Inflammatory macrophage treated with lipopolysaccharide for 4 hours (primary cell): Measurements from ENCODE around the gene NEDD1.

ENCODE experiments used
- DNase-seq: peaks from one replicate; pipeline ENCODE4 v3.0.0-alpha.2; 2020

The NEDD1 gene, protein sequence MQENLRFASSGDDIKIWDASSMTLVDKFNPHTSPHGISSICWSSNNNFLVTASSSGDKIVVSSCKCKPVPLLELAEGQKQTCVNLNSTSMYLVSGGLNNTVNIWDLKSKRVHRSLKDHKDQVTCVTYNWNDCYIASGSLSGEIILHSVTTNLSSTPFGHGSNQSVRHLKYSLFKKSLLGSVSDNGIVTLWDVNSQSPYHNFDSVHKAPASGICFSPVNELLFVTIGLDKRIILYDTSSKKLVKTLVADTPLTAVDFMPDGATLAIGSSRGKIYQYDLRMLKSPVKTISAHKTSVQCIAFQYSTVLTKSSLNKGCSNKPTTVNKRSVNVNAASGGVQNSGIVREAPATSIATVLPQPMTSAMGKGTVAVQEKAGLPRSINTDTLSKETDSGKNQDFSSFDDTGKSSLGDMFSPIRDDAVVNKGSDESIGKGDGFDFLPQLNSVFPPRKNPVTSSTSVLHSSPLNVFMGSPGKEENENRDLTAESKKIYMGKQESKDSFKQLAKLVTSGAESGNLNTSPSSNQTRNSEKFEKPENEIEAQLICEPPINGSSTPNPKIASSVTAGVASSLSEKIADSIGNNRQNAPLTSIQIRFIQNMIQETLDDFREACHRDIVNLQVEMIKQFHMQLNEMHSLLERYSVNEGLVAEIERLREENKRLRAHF

DNA sequence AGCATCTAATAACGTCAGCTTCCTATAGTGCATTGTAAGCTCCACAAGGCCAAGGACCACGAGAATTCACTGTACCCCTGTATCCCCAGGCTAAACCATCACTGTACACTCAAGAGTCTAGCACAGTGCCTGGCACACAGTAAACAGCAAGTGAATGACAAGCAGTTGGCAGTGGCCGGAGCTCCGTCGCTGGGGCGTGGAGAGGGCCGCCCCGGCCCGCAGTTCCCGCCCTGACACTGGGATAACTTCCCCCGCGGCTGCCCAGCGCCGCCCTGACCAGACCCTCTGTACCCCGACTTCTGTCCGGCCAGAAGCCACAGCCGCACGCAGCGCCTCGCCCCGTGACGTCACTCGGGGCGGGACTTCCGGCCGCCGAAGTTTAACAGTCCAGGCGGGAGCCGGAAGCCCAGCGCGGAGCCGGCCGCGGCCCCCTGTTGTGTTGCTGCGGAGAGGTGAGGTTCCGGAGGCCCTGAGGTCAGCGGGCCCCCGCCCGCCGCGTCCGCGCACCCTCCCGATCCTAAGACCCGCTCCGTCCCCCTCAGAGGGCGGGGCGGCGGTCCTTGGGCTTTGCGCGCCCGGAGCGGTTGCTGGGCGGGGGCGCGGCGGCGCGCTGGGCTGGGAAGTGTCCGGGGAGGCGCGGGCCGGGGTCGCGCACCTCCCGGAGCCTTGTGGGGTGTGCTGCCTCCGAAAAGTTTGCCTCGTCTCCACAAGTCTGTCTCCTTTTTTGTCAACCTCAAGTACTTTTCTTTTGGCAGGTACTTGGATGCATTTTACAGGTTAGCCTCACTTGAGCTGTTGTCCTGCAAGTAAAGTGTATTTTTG lies at the start of gene NEDD1:
TSS of gene NEDD1 (plus strand) at position 409 of the 822 bp plus-strand sequence. CDS start 2,503 bp downstream, outside the sequence.
- peak; percentile 86 for DNase-seq

DNA sequence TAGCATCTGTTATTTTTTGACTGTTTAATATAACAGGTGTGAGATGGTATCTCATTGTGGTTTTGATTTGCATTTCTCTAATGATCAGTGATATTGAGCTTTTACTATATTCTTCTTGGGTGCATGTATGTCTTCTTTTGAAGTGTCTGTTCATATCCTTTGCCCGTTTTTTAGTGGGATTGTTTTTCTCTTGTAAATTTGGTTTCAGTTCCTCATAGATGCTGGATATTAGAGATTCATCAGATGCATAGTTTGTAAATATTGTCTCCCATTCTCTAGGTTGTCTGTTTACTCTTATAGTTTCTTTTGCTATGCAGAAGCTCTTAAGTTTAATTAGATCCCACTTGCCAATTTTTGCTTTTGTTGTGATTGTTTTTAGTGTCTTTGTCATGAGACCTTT lies 48.9 kb upstream of the NEDD1 start:
- no peak for DNase-seq

DNA sequence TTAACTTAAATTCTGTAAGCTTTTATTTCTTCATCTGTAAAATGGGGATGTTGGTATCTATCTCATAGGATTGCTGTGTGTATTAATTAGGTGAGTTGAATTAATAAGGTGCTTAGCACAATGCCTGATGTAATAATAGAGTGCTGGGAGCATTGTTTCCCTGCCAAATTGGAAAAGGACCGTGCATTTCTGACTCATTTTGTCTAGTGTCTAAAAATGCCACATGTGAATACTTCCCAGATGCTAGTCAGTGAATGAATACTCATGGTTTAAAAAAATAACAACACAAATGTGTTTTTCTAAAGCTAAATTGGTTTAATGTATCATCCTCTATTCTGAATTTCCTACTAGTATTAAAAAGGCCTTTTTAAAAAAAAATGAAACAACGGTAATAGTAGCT lies 45.4 kb upstream of the NEDD1 start:
- no peak for DNase-seq

DNA sequence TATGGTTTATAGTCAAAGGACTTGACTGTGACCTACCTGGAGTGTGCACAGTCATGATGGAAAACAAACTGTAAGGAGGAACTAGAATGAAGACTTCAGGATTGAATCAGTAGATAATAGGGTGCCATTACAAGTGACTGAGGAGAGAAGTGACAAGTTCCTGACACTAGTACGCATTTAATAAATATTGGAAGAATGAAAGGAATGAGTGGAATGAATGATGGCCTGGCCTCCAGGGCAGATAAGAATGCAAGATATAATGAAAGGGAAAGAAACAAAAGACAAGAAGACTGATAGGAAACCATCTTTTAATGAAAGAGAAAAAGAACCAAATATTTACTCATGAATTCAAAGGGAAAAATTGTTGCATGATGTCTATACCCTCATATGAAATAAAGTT lies 44.7 kb upstream of the NEDD1 start:
- no peak for DNase-seq

DNA sequence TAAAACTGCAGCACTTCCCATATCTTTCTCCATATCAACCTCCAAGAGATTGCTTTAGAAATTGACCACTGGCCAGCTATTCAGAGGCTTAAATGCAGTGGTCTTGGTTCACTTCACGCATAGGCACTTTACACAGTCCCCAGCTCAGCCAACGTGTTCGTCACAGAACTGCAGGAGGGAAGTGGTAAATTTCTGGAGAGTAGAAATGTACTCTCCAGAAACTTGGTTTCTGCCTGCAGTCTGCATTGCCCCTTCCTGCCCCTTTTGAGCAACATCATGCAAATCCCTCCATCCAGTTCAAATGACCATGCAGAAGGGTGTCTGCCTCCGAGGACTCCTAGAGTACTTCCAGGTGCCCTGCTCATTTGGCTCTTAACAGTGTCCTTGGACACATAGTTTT lies 42.7 kb upstream of the NEDD1 start:
- no peak for DNase-seq

DNA sequence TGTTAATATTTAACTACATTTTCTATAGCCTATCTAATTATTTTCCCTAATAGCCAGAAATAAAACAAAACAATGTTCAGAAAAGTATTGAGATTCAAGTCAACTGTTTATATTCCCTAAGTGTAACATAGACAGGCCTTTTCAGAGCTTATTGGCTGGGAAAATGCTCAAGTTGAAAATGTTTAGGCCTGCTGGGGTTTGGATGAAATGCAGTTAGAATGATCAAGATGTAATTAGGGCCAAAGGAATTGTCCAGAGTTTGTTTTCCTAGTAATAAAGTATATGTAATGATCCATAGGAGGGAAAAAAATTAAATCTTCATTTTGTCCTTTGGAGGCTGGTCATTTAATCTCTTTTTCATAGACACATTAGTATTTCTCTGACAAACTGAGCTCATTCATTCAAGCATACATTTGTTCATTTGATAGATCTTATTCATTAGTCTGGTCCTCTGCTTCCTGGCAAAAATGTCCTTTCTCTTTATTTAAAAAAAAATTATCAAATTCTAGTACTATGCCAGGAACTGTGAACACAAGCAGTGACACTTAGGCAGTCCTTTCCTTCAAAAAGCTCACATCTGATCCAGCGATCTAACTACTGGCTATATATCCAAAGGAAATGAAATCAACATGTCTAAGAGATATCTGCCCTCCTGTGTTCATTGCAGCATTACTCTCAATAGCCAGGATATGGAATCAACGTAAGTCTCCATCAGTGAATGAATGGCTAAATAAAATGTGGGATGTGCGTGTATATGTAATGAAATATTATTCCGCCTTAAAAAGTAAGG lies 40.1 kb upstream of the NEDD1 start:
- DNase-seq = no peak

DNA sequence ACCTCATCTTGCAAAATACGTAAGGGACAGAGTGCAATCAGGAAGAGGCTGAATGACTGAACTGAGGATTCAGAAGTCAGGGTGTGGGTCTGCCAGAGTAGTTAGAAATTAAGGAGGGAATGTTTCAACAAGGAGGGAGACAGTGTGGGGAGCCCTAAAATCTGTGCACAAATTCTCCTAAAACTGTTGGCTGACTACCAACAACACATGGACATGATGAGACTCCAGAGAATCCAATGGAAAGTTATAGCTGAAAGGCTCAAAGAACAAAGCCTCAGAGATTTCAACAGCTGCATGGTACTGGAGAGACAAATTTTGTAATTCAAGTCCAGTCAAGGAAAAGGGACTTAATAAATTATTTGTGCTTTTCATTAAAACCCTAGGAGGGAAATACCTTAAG lies 36.1 kb upstream of the NEDD1 start:
- DNase-seq = no peak

DNA sequence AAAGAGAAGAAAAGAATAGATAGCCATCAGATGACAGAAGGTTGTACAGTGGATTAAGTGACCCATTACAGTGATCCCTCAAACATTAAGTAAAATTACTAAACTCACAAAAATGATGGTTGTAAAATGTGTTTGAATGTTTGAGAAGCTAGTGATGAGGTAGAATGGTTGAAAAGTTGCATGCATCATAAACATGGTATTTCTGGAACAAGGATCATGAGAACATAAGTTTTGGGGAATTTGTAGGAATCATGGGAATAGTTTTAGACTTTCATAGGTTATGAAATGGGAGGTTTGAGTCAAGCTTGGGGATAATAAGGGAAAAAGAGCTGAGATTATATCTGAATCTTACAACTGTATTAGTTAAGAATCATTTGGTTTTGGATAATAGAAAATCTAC lies 34.1 kb upstream of the NEDD1 start:
- no peak for DNase-seq

DNA sequence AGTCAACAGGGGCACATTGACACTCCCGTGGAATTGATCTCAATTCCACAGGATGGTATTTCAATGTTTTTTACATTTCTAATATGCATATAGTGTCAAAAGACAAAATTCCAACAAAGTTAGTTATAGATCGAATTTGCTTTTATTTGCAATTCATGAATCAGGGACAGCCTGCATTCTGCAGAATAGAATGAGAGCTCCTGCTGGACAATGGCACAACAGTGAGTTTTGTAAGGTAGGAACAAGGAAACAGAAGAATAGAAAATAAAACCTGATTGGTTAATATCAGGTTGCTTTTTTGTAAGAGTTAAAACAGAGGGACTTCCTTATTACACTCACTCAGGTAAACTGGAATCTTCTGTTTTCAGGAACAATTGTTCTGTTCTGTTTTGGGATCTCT lies 32.8 kb upstream of the NEDD1 start:
- no peak for DNase-seq

DNA sequence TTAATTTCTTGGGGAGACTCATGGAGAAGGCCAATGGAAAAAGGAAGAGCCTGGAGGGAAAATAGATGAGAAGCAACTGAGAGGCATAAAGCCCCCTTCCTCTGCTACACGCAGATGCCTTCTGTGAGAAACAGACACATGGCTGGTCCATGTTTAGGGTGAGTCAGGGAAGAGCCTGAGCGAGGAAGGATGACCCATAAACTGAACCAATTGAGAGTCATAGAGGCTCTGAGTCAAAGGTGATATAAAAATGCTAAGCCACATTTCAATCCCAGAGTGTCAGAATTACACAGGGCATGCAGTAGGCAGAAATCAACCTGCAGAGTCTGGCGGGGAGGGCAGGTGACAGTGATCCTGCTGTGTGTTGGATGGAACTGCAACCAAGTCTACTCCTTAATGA lies 30.1 kb upstream of the NEDD1 start:
- DNase-seq = no peak

DNA sequence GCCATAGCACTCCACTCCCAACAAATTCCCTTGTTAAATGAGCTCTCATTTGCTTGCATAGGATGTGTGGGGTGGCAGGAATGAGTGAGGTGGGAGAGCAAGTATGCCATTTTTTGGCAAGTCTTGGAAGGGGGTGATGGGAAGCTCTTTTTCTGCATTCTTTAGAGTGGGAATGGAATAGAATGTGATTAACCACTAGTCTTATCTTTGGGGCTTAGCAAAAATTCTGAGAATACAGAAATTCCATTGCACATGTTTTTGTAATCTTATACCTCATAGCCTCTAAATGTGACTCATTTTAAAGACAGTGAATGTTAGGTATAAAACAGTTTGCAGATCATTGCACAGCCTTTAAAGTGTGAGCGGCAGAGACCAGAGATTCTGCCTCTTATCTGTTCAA lies 28.4 kb upstream of the NEDD1 start:
- DNase-seq = no peak

DNA sequence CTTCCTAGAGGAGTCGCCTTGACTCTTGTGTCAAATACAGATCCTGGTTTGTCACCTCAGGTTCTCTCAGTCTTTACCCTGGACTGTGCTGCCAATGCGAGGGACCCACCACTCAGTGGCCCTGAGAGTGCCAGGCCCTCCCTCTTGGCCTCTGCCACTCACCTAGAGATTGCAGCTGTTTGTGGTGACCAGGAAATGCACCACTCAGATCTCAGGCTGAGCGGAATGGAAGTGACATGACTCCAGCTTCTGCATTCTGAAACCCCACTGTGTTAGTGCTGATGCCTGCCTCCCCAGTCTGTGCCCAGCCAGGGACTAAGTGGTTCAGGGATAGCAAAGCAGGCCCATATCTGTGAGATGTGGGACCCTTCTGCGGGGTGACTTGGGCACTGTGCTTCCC lies 27.8 kb upstream of the NEDD1 start:
- no peak for DNase-seq

DNA sequence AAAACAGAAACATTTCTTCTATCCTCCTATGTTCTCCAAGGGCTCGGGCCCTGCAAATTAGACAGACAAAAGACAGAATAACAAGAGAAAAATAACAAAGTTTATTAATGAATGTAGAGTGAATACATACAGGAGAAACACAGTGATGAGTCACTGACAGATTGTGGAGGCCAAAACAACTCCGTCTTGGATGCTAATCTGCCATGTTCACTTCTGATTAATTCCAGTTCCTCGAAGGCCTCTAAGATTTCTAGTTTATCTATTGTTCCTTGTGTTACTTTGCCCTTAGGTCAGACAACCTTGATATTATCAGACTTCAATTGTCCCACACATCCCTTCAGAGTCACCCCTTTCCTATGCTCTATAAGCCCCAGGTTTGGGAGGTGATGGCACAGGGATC lies 26.8 kb upstream of the NEDD1 start:
- no peak for DNase-seq

DNA sequence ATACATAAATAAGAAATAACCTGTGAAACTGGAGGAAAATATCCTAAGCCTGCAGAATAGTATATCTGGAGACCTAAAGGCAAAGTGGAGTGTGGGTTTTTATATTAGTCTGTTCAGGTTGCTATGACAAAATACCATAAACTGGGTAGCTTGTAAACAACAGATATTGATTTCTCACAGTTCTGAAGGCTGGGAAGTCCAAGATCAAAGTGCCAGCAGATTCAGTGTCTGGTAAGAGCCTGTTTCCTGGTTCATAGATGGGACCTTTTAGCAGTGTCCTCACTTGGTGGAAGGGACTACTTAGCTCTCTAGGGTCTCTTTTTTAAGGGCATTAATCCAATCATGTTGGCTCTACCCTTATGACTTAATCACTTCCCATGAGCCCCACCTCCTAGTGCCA lies 25.4 kb upstream of the NEDD1 start:
- DNase-seq = no peak

DNA sequence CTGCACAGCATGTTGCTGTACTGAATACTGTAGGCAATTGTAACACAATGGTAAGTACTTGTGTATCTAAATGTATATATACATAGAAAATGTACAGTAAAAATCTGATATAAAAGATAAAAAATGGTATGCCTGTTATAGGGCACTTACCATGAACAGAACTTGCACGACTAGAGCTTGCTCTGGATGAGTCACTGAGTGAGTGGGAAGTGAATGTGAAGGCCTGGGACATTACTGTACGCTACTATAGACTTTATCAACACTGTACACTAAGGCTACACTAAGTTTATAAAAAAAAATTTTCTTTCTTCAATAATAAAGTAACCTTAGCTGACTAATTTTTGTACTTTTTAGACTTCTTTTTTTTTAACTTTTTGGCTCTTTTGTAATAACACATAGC lies 24.2 kb upstream of the NEDD1 start:
- peak; percentile 6 for DNase-seq

DNA sequence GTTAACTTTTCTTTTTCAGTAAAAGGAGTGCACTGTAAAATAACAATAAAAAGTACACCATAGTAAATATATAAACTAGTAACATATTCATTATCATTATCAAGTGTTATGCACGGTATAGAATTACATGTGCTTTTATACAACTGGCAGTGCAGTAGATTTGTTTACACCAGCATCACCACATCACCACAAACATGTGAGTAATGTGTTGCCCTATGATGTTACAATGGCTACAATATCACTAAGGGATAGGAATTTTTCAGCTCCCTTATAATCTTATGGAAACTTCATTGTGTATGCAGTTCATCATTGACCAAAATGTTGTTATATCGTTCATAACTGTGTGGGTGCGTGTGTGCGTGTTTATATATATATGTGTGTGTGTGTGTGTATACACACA lies 23.5 kb upstream of the NEDD1 start:
- DNase-seq = no peak

DNA sequence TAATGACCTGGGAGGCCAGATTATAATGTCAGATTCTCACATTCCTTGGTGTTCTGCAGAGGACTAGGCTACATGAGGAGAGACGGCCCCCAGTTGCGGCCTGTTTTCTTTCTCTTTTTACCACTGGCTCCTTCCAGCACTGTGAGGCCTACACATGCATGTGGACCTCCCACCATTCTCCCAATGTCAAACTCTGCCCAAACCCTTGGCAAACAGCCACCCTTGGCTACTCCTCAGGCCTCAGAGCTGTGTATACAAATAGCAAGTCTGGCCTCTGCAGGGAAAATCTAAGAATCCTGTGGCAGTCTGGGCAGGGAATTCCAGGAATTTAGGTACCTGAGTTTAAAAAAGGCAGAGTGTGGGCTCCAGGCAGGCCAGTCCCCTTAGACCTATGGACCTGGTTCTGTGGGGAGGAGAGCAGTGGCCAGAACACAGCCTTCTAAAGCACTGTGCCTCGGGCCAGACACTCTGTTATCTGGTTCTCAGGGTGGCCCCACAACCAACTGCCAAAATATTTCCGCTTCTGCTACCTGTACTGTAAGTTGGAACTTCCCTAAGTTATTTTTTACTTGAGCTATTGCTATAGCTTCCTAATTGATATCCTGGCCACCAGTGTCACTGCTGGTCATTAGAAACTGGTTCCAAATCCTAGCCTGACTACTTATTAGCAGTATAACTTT lies 19.9 kb upstream of the NEDD1 start:
- DNase-seq = no peak

DNA sequence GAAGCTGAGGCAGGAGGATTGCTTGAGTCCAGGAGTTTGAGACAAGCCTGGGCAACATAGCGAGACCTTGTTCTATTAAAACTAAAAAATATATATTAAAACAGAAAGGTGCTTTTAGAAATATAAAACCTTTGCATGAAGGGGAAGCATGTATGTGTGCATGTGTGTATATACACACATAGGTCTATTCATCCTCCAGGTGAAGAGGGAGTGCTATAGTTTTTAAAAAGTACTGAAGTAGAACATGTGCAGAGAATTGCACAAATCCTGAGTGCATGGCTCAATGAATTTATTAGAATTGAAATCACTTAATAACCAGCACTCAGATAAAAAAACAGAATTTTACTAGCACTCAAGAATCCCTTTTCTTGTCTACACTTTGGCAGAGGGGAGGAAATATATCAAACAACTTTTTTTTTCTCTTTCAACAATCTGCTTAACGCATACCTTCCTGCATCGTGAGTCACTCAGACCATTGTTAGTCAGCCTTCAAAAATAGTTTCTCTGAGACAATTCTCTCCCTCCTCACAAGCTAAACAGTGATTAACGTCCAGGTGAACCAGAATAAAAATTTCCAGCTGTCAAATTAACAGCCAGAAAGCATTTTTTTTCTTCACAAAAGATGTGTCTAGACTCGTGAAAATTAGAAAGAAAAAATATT lies 17.7 kb upstream of the NEDD1 start:
- no peak for DNase-seq

DNA sequence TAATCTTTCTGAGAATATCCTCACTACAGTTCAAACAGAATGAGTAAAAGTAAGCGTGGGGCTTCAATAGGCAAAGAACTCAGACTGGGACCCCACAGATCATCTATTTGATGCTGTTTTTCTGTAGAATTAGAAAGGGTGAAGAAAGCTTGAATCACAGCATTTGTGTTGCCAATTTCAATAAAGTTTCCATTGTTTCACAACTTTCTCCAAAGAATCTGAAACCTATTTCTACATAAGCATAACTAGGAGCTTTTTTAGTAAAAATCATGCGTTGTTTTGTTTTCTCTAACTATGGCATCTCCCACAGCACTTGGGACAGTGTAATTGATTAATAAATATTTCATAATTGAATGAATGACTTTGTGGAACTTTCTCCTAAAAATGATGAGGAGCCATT lies 16.7 kb upstream of the NEDD1 start:
- peak; percentile 5 for DNase-seq

DNA sequence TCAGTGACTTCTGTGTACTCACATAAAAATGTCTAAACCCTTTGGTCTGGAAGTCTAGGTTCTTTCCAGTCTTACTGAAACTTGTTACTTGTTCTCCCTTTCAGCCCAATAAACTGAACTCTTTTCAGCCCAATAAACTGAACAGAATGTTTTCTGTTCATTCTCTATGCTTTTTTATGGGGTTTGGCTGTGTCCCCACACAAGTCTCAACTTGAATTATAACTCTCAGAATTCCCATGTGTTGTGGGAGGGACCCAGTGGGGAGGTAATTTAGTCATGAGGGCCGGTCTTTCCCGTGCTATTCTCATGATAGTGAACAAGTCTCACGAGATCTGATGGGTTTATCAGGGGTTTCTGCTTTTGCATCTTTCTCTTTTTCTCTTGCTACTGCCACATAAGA lies 15.0 kb upstream of the NEDD1 start:
- DNase-seq = no peak

DNA sequence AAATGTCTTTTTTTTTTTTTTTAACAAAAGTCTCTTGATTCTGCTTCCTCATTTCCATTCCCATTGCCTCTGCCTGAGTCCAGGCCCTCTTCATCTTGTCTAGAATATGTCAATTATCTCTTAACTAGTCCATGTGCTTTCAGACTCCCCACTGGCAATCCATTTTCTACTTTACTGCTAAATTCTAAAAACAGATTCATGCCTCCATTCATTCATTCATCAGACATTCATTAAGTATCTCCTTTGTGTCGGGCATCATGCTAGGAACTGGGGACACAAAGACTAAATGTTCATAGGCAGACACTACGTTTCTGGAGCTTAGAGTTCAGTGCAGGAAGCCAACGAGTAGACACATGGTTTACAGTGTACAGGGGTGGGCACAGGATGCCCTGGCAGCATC lies 9.6 kb upstream of the NEDD1 start:
- no peak for DNase-seq

DNA sequence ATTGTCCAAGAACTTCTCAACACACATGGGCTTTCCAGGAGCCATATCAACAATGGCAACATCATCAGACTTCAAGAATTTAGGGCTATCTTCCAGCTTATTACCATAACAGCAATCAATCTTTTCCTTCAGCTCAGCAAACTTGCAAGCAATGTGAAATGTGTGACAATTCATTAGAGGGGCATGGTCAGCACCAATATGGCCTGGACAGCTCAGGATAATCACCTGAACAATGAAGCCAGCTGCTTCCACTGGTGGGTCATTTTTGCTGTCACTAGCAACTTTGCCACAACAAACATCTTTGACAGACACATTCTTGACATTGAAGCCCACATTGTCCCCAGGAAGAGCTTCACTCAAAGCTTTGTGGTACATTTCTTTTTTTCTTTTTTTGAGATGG lies 5.9 kb upstream of the NEDD1 start:
- no peak for DNase-seq
